GM18873 (cell line): ENCODE results near the gene GAN.
"Not testable (repeated sequence)": the region's sequence is repeated elsewhere in the genome, so short reads cannot be mapped to it uniquely, and the experiment has no call there.

Experiments
- ATAC-seq: cut with Tn5 transposase; IDR thresholded peaks from one replicate; pipeline ENCODE4 v1.9.1; 2021; ENCODE audit warnings: mild to moderate bottlenecking, moderate library complexity, moderate number of reproducible peaks; ENCODE audit not compliant: unreplicated experiment, low FRiP score

GAN gene

DNA sequence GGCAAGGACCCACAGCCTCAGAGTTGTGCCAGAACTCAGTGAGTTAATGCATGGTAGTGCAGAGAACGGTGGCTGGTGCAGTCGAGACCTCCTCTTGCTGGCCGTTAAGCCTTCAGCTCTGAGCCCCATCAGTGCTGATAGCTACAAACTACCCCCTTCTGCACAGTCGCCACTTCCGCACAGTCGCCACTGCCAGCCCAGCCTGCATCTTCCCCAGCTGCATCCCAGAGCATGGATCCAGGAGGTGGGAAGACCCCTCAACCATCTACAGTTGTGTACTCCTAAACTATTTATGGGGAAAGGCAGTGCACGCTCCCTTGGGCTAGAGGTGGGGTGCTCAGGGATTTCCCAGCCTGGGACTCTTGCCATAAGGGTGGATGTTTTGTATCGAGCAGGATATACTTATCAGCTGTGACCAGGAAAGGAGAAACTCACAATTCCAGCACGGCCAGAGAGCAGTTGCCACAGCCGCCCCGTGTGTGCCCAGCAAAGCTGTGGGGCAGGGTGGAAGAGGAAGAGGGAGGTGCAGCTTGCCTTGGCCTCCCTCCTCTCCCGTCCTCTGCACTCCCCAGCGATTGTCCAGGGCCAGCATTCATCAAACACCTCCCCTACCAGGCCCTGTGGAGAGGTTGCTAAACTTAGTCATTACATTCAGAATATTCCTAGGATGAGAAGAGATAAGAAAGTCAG, 80.3 kb downstream of the GAN start:
- no peak for ATAC-seq

DNA sequence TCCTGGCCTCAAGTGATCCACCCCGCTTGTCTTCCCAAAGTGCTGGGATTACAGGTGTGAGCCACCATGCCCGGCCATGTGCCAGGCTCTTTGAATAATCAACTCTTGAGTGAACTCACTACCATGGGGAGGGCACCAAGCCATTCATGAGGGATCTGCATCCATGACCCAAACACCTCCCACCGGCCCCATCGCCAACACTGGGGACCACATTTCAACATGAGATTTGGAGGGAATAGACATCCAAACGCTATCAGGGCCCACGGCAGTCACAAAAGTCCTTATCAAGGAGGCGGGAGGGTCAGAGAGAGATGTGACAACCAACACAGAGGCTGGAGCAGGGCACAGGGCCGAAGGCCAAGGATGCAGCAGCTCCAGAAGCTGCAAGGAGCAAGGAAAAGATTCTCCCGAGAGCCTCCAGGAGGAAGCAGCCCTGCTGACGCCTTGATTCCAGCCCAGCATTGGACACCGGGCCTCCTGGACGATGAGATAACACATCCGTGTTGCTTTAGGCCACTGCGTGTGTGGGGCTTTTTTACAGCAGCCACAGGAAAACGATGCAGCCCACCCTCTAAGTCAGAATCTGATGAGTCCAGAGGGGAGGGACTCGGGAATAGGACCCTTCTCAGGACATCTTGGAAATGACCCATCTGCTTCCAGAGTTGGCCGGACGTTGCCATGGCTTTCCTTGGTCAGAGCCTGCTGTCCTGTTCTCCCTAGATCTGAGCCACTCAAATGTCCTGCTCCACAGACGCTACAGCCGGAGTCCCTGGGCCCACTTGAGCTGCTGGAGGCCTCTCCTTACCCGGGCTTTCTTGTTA, 82.5 kb downstream of the GAN start:
- ATAC-seq: no peak

DNA sequence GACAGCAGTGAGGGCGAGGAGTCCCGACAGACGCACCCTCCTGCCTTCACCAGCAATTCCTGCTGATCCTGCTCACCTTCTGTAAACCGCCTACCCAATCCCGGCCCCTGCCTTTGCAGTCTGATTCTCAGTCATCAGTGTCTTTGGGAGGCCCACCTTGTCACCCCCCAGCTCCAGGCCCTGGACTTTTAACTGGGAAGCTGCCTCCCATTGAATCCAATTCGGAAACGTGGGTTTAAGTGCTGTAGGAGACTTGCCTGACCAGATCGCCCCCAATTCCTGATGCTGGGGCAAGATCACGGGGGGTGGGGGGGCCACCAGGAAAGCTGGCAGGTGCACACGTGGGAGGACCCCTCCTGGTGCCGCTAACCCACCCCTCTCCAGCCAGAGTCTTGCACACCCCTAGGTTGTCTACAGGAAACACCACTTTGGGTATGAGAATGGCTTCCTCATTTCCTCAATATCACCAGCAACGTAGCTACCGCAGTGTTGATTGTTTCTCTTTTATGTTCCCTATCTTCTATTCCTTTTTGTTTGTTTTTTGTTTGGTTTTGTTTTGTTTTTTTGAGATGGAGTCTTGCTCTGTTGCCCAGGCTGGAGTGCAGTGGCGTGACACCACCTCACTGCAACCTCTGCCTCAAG, 83.2 kb downstream of the GAN start:
- no peak for ATAC-seq

DNA sequence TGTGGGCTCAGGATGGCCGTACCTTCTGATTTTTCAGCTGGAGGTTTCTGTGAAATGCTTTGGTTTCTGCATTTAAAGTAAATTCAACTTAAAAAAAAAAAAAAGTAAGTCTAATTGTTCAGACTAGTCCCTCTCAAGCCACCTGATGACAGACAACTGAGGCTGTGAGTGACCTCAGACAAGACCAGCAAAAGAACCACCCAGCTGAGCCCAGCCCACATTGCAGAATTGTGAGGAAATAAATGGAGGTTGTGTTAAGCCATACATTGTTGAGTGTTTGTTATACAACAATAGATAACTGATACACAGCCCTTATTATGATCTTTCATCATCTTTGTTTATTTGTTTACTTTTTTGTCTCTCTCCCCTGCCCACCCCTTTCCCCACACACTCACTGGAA, 85.1 kb downstream of the GAN start:
- ATAC-seq: no peak

DNA sequence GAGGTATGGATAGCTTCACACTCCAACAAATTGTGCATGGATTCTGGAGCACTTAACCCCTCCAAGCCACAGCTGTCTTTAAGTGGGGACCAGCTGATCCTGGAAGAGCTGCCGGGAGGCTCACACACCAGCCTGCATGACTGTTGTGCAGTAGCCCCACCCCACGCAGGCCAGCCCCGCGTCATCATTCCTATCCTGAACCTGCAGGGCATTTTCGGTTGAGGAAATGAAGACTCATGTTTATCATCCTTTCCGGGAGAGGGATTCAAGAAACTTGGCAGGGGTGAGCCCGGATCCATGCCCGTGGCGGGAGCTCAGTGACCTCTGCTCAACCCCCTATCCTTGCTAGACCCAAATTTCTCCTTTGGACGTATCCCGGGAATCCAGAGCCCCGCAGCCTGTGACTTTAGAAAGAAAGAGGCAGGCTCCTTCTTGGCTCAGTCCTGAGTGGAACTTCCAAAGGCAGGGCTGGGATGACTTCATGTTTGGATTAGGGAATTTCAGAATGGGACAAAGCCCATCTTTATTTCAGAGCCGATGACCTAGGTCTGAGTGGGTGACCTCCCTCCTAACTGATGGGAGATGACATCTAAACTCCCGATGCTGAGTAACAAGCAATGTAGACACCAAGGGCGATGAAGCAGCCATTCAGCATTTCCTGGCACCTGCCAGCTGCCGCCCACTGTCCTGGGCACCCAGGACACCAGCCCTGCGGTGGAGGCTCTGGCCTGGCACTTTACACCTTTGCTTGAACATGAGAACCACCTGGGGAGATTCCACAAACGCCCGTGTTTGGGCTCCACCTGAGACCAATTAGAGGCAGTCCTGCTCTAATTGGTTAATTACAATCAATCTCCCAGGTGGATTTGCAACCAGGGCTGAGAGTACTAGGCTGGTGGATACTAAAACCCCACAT, 86.5 kb downstream of the GAN start:
- no peak for ATAC-seq

DNA sequence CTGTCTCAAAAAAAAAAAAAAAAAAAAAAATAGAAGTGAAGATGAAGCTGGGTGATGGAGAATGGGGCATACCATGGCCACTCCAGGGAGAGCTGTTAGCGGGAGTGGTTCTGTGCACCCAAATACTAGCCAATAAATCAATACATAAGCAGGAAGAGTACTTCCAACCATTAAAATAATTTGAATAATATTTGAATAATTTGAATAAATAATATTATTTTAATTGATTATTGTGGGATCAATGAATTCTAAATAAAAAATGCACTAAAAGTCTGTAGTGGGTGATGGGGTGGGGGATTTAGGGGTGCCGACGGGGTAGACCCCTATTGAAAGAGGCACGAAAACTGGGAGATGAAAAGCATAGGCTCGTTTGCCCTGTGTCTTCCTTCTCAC, 88.4 kb downstream of the GAN start:
- no peak for ATAC-seq

GRCh38 chr16:81403601-81404391, 89.0 kb downstream of the GAN start:
- peak; percentile 64 for ATAC-seq

DNA sequence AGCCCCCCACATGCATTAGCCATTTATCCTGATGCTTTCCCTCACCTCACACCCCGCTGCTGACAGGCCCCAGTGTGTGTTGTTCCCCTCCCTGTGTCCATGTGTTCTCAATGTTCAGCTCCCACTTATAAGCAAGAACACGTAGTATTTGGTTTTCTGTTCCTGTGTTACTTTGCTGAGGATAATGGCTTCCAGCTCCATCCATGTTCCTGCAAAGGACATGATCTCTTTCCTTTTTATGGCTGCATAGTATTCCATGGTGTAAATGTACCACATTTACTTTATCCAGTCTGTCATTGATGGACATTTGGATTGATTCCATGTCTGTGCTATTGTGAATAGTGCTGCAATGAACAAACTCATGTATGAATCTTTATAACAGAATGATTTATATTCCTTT, 90.2 kb downstream of the GAN start:
- ATAC-seq: not testable (repeated sequence)

GRCh38 chr16:81405702-81406113, 90.9 kb downstream of the GAN start:
- no peak for ATAC-seq

- ATAC-seq: no peak
Measured at GRCh38 chr16:81408409-81408950, 93.7 kb downstream of the GAN start.

DNA sequence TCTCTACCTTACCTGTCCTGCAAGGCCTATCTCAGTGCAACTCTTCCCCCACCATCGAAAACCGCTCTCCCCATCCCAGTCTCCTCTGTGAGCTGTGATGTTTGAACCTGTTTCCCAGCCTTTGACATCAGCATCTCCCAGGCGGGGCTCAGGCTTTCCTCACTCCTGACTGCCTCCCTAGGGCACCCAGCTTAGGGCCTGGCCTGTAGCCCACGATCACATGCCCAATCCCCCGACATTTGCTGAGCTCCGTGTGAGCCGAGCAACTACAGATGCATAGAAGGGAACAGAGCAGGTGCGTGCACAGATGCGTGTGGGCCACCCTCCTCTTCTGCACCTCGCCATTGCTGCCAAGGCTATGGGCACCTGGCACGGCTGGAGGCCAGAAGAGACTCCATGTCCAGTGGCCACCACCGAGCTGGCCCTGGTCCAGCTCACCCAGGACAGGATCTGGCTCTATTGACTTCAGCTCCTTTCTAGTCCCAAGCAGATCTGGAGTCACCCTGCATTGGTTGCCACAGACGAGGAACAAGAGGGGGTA, 94.3 kb downstream of the GAN start:
- no peak for ATAC-seq

- no peak for ATAC-seq
Measured at GRCh38 chr16:81410643-81411293, 96.0 kb downstream of the GAN start.

- ATAC-seq: no peak
Measured at GRCh38 chr16:81413245-81413990, 98.7 kb downstream of the GAN start.

GRCh38 chr16:81415751-81416150, 101.0 kb downstream of the GAN start:
- no peak for ATAC-seq

DNA sequence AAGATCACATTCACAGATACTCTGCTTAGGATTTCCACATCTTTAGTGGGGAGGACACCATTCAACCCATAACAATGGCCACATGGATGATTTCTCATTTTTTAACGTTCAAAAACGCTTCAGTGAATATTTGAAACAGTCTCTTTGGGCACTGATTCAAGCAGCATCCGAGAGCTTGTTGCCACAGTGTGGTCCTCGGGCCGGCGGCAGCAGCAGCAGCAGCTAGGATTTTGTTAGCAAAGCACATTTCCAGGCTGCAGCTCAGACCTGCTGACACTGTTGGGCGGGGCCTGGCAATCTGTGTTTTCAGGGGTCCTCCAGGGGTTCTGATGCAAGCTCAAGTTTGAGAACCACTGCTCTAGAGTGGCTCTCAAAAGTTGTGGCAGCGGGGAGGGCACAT, 102.0 kb downstream of the GAN start:
- ATAC-seq: no peak

- no peak for ATAC-seq
Measured at GRCh38 chr16:81417210-81417609, 102.4 kb downstream of the GAN start.

GRCh38 chr16:81419806-81420205, 105.0 kb downstream of the GAN start:
- ATAC-seq: no peak

DNA sequence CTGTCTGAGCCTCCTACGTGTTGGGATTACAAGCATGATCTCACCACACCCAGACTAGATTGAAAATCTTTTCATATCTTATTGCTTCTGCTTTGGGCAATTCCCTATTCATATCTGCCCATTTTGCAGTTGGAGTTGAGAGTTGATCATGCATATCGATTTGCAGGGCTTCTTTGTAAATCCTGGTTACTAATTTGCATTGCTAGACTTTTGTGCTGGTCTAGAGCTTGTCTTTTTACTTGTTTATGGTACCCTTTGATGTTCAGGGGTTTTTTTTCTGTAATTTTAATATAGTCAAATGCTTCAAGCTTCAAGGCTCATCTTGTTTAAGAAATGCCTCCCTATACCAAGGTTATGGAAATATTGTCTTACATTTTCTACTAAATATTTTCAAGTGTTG, 106.4 kb downstream of the GAN start:
- ATAC-seq: no peak
